Measurements from ENCODE around the gene GP1BB. TPM values are rescaled to one million over a fixed set of nuclear protein-coding genes. Genes with fewer than 3 reads are reported as not detected.
A peak's percentile ranks its signal among the peaks of the same experiment; 100 is the strongest.

GP1BB gene
- total and polyA plus RNA-seq, 2 donors = 2.1 to 9.6 TPM

GRCh38 chr22:19760951-19761724 lies 37.8 kb downstream of the GP1BB start:
- 6% methylated on average over 116 of the region's 117 CpGs for WGBS
- Histone ChIP-seq H3K36me3 (ENCODE audit: control insufficient read depth in 2 of 2, insufficient read depth in 2 of 2, low read length in 1 of 2) (no peaks in the 10 kb centered on the region), H3K9me3 (ENCODE audit: control insufficient read depth in 2 of 2, insufficient read depth in 1 of 2, low read length in 1 of 2) (peaks cover 2 to 21% of the 10 kb centered on the region in 2 donors), H3K4me3 (ENCODE audit: low read length in 2 of 2) (peak overlapping the region in 1 of 2 donors; percentile 39), H3K27me3 (ENCODE audit: control insufficient read depth in 2 of 2, insufficient read depth in 1 of 2, low read length in 1 of 2) (peaks cover 93 to 96% of the 10 kb centered on the region in 2 donors), H3K27ac (ENCODE audit: low read depth in 1 of 2, low read length in 1 of 2) (no peak overlapping the region), H3K4me1 (ENCODE audit: control insufficient read depth in 2 of 2, insufficient read depth in 2 of 2, low read length in 2 of 2) (peaks cover 6 to 43% of the 10 kb centered on the region in 2 donors)
- DNase-seq (ENCODE audit: low read depth in 6 of 9, low spot score in 9 of 9) = no peak

GRCh38 chr22:19761725-19762567 lies 38.6 kb downstream of the GP1BB start:
- Histone ChIP-seq H3K36me3 (ENCODE audit: control insufficient read depth in 2 of 2, insufficient read depth in 2 of 2, low read length in 1 of 2) (no peaks in the 10 kb centered on the region), H3K4me3 (ENCODE audit: low read length in 2 of 2) (no peak overlapping the region), H3K27ac (ENCODE audit: low read depth in 1 of 2, low read length in 1 of 2) (no peak overlapping the region), H3K9me3 (ENCODE audit: control insufficient read depth in 2 of 2, insufficient read depth in 1 of 2, low read length in 1 of 2) (peaks cover 2 to 21% of the 10 kb centered on the region in 2 donors), H3K4me1 (ENCODE audit: control insufficient read depth in 2 of 2, insufficient read depth in 2 of 2, low read length in 2 of 2) (peaks cover 6 to 38% of the 10 kb centered on the region in 2 donors), H3K27me3 (ENCODE audit: control insufficient read depth in 2 of 2, insufficient read depth in 1 of 2, low read length in 1 of 2) (peaks cover 93 to 96% of the 10 kb centered on the region in 2 donors)
- DNase-seq (ENCODE audit: low read depth in 6 of 9, low spot score in 9 of 9) = no peak
- WGBS = 72% methylated on average over 33 of the region's 33 CpGs

- H3K4me3 ChIP-seq (ENCODE audit: low read length in 2 of 2) = no peak overlapping the region
- no peaks in the 10 kb centered on the region for H3K36me3 ChIP-seq (ENCODE audit: control insufficient read depth in 2 of 2, insufficient read depth in 2 of 2, low read length in 1 of 2)
- H3K27ac ChIP-seq (ENCODE audit: low read depth in 1 of 2, low read length in 1 of 2) = no peak overlapping the region
- peaks cover 2 to 22% of the 10 kb centered on the region in 2 donors for H3K9me3 ChIP-seq (ENCODE audit: control insufficient read depth in 2 of 2, insufficient read depth in 1 of 2, low read length in 1 of 2)
- peaks cover 2 to 38% of the 10 kb centered on the region in 2 donors for H3K4me1 ChIP-seq (ENCODE audit: control insufficient read depth in 2 of 2, insufficient read depth in 2 of 2, low read length in 2 of 2)
- no peak for DNase-seq (ENCODE audit: low read depth in 6 of 9, low spot score in 9 of 9)
- WGBS = 81% methylated on average over 34 of the region's 34 CpGs
- H3K27me3 ChIP-seq (ENCODE audit: control insufficient read depth in 2 of 2, insufficient read depth in 1 of 2, low read length in 1 of 2) = peaks cover 93 to 96% of the 10 kb centered on the region in 2 donors
Measured at GRCh38 chr22:19762568-19763457, 39.5 kb downstream of the GP1BB start.

- Histone ChIP-seq H3K27me3 (ENCODE audit: control insufficient read depth in 2 of 2, insufficient read depth in 1 of 2, low read length in 1 of 2) (peaks cover 93 to 96% of the 10 kb centered on the region in 2 donors), H3K4me3 (ENCODE audit: low read length in 2 of 2) (no peak overlapping the region), H3K9me3 (ENCODE audit: control insufficient read depth in 2 of 2, insufficient read depth in 1 of 2, low read length in 1 of 2) (peaks cover 2 to 22% of the 10 kb centered on the region in 2 donors), H3K36me3 (ENCODE audit: control insufficient read depth in 2 of 2, insufficient read depth in 2 of 2, low read length in 1 of 2) (no peaks in the 10 kb centered on the region), H3K4me1 (ENCODE audit: control insufficient read depth in 2 of 2, insufficient read depth in 2 of 2, low read length in 2 of 2) (peaks cover 2 to 37% of the 10 kb centered on the region in 2 donors), H3K27ac (ENCODE audit: low read depth in 1 of 2, low read length in 1 of 2) (no peak overlapping the region)
- no peak for DNase-seq (ENCODE audit: low read depth in 6 of 9, low spot score in 9 of 9)
- 64% methylated on average over 39 of the region's 39 CpGs for WGBS
Measured at GRCh38 chr22:19763458-19764298, 40.3 kb downstream of the GP1BB start.

GRCh38 chr22:19764299-19764593 lies 40.9 kb downstream of the GP1BB start:
- no peak for DNase-seq (ENCODE audit: low read depth in 6 of 9, low spot score in 9 of 9)
- 62% methylated on average over 17 of the region's 17 CpGs for WGBS

GRCh38 chr22:19764636-19765476 lies 41.5 kb downstream of the GP1BB start:
- no peak for DNase-seq (ENCODE audit: low read depth in 6 of 9, low spot score in 9 of 9)
- Histone ChIP-seq H3K27me3 (ENCODE audit: control insufficient read depth in 2 of 2, insufficient read depth in 1 of 2, low read length in 1 of 2) (peaks cover 86 to 96% of the 10 kb centered on the region in 2 donors), H3K4me1 (ENCODE audit: control insufficient read depth in 2 of 2, insufficient read depth in 2 of 2, low read length in 2 of 2) (peaks cover 0 to 27% of the 10 kb centered on the region in 2 donors), H3K27ac (ENCODE audit: low read depth in 1 of 2, low read length in 1 of 2) (no peak overlapping the region), H3K9me3 (ENCODE audit: control insufficient read depth in 2 of 2, insufficient read depth in 1 of 2, low read length in 1 of 2) (peaks cover 2 to 22% of the 10 kb centered on the region in 2 donors), H3K4me3 (ENCODE audit: low read length in 2 of 2) (no peak overlapping the region), H3K36me3 (ENCODE audit: control insufficient read depth in 2 of 2, insufficient read depth in 2 of 2, low read length in 1 of 2) (no peaks in the 10 kb centered on the region)
- WGBS = 44% methylated on average over 25 of the region's 25 CpGs

More at GRCh38 chr22:19764299-19764593, 40.9 kb downstream of the GP1BB start:
- H3K9me3 ChIP-seq (ENCODE audit: control insufficient read depth in 2 of 2, insufficient read depth in 1 of 2, low read length in 1 of 2) = peaks cover 2 to 22% of the 10 kb centered on the region in 2 donors
- peaks cover 90 to 96% of the 10 kb centered on the region in 2 donors for H3K27me3 ChIP-seq (ENCODE audit: control insufficient read depth in 2 of 2, insufficient read depth in 1 of 2, low read length in 1 of 2)
- H3K4me1 ChIP-seq (ENCODE audit: control insufficient read depth in 2 of 2, insufficient read depth in 2 of 2, low read length in 2 of 2) = peaks cover 2 to 32% of the 10 kb centered on the region in 2 donors
- H3K4me3 ChIP-seq (ENCODE audit: low read length in 2 of 2) = no peak overlapping the region
- no peaks in the 10 kb centered on the region for H3K36me3 ChIP-seq (ENCODE audit: control insufficient read depth in 2 of 2, insufficient read depth in 2 of 2, low read length in 1 of 2)
- no peak overlapping the region for H3K27ac ChIP-seq (ENCODE audit: low read depth in 1 of 2, low read length in 1 of 2)

- H3K27ac ChIP-seq (ENCODE audit: low read depth in 1 of 2, low read length in 1 of 2) = no peak overlapping the region
- DNase-seq (ENCODE audit: low read depth in 6 of 9, low spot score in 9 of 9) = no peak
- peaks cover 2 to 22% of the 10 kb centered on the region in 2 donors for H3K9me3 ChIP-seq (ENCODE audit: control insufficient read depth in 2 of 2, insufficient read depth in 1 of 2, low read length in 1 of 2)
- 3% methylated on average over 83 of the region's 83 CpGs for WGBS
- peaks cover 82 to 98% of the 10 kb centered on the region in 2 donors for H3K27me3 ChIP-seq (ENCODE audit: control insufficient read depth in 2 of 2, insufficient read depth in 1 of 2, low read length in 1 of 2)
- peaks cover 0 to 33% of the 10 kb centered on the region in 2 donors for H3K4me1 ChIP-seq (ENCODE audit: control insufficient read depth in 2 of 2, insufficient read depth in 2 of 2, low read length in 2 of 2)
- H3K36me3 ChIP-seq (ENCODE audit: control insufficient read depth in 2 of 2, insufficient read depth in 2 of 2, low read length in 1 of 2) = no peaks in the 10 kb centered on the region
- H3K4me3 ChIP-seq (ENCODE audit: low read length in 2 of 2) = peak overlapping the region in 1 of 2 donors; percentile 40
Measured at GRCh38 chr22:19765477-19766239, 42.3 kb downstream of the GP1BB start.
